Measurements from ENCODE around the gene ESRRG.

The ESRRG gene

GRCh38 chr1:216502528-216503162, 220.6 kb downstream of the ESRRG start:
- DNase-seq (ENCODE audit: low spot score): no peak

GRCh38 chr1:216500273-216500967, 222.8 kb downstream of the ESRRG start:
- no peak for DNase-seq (ENCODE audit: low spot score)

- no peak for DNase-seq (ENCODE audit: low spot score)
Observed at GRCh38 chr1:216499581-216500272, 223.5 kb downstream of the ESRRG start.

- no peak for DNase-seq (ENCODE audit: low spot score)
Observed at GRCh38 chr1:216498277-216498676, 225.0 kb downstream of the ESRRG start.

GRCh38 chr1:216485042-216485441, 238.2 kb downstream of the ESRRG start:
- DNase-seq (ENCODE audit: low spot score): no peak

- DNase-seq (ENCODE audit: low spot score): no peak
Observed at GRCh38 chr1:216483672-216484401, 239.4 kb downstream of the ESRRG start.

- DNase-seq (ENCODE audit: low spot score): no peak
Observed at GRCh38 chr1:216482620-216483019, 240.6 kb downstream of the ESRRG start.

GRCh38 chr1:216478238-216478637, 245.0 kb downstream of the ESRRG start:
- no peak for DNase-seq (ENCODE audit: low spot score)

GRCh38 chr1:216476341-216476740, 246.9 kb downstream of the ESRRG start:
- DNase-seq (ENCODE audit: low spot score): no peak

GRCh38 chr1:216475659-216476276, 247.5 kb downstream of the ESRRG start:
- no peak for DNase-seq (ENCODE audit: low spot score)

GRCh38 chr1:216466162-216466801, 256.9 kb downstream of the ESRRG start:
- no peak for DNase-seq (ENCODE audit: low spot score)

- DNase-seq (ENCODE audit: low spot score): no peak
Observed at GRCh38 chr1:216464489-216464888, 258.7 kb downstream of the ESRRG start.

- DNase-seq (ENCODE audit: low spot score): no peak
Observed at GRCh38 chr1:216462066-216462775, 261.0 kb downstream of the ESRRG start.

- DNase-seq (ENCODE audit: low spot score): no peak
Observed at GRCh38 chr1:216461466-216461865, 261.8 kb downstream of the ESRRG start.

- no peak for DNase-seq (ENCODE audit: low spot score)
Observed at GRCh38 chr1:216459651-216460207, 263.5 kb downstream of the ESRRG start.

GRCh38 chr1:216458812-216459211, 264.4 kb downstream of the ESRRG start:
- no peak for DNase-seq (ENCODE audit: low spot score)

GRCh38 chr1:216457356-216457755, 265.9 kb downstream of the ESRRG start:
- no peak for DNase-seq (ENCODE audit: low spot score)

GRCh38 chr1:216456682-216457081, 266.5 kb downstream of the ESRRG start:
- no peak for DNase-seq (ENCODE audit: low spot score)

- no peak for DNase-seq (ENCODE audit: low spot score)
Observed at GRCh38 chr1:216453777-216454176, 269.5 kb downstream of the ESRRG start.
